Panc1 (cell line): ENCODE measurements around the gene PTPN23.
A peak's percentile ranks its signal among the peaks of the same experiment; 100 is the strongest.

Experiments
- POLR2AphosphoS5 ChIP-seq: IDR thresholded peaks from 2 replicates; pipeline ENCODE4 v1.6.1; 2012; ENCODE audit warnings: mild to moderate bottlenecking, low read depth, low read length, moderate library complexity
- SIN3A ChIP-seq: IDR thresholded peaks from 2 replicates; pipeline ENCODE4 v1.6.1; 2012; ENCODE audit warnings: low read depth, mild to moderate bottlenecking, low read length, moderate library complexity, borderline replicate concordance; ENCODE audit not compliant: insufficient read depth
- TCF7L2 ChIP-seq: IDR thresholded peaks from 2 replicates; pipeline ENCODE4 v1.6.1; 2011; ENCODE audit warnings: mild to moderate bottlenecking, low read depth, low read length, inconsistent platforms
- TF ChIP-seq, protein P1 (sequence below): fragments of 450-650 bp; IDR thresholded peaks from 2 replicates; pipeline ENCODE4 v1.5.1; 2017; ENCODE audit warnings: mild to moderate bottlenecking

DNA sequence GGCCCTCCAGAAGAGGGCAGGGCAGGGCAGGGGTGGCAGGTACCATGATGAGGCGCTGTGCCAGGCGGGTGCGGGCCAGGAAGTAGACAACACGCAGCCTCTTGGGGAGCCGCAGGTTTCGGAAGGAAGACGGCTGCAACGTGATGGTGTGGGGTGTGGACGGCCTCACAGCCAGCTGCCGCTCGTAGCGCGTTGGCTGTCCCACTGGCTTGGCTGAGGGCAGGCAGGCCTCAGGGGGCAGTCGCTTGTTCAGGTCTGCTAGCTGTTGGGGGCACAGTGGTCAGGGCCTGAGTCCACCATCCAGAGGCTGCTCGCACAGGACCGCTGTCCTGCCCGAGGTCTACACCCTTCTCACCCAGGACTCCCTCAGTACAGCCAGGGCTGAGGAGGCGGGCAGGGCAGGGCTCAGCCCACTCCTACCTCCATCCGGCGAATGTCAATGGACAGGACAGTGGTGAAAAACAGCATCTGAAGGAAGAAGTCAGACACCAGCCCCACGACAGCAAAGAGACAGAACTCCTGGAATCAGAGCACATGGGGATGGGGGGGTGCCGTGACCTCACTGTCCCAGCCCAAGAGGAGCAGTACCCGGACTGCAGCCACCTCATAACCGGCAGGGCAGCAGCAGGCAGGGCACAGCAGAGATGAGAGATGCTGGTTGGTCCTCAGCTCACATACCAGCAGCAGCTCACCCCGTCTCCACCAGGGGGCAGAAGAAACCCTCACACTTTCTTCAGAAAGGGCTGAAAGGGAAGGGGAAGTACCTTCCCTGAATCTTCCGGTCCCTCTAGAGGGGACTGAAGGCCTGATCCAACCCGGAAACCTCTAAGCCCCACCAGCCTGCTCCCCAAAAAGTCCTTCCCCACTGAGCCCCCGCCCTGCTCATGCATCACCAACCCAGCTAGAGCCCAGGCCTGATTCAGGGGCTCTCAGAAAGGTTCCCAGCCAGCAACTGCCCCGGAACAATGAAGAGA, 40.0 kb downstream of the PTPN23 start:
- TF ChIP-seq POLR2AphosphoS5 (no peak), SIN3A (no peak), TCF7L2 (no peak)
- TF ChIP-seq, protein P1, sequence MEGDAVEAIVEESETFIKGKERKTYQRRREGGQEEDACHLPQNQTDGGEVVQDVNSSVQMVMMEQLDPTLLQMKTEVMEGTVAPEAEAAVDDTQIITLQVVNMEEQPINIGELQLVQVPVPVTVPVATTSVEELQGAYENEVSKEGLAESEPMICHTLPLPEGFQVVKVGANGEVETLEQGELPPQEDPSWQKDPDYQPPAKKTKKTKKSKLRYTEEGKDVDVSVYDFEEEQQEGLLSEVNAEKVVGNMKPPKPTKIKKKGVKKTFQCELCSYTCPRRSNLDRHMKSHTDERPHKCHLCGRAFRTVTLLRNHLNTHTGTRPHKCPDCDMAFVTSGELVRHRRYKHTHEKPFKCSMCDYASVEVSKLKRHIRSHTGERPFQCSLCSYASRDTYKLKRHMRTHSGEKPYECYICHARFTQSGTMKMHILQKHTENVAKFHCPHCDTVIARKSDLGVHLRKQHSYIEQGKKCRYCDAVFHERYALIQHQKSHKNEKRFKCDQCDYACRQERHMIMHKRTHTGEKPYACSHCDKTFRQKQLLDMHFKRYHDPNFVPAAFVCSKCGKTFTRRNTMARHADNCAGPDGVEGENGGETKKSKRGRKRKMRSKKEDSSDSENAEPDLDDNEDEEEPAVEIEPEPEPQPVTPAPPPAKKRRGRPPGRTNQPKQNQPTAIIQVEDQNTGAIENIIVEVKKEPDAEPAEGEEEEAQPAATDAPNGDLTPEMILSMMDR = peak; percentile 88
